HG02852 (cell line): ENCODE measurements around the gene SRSF9.
"Not testable (repeated sequence)": the region's sequence is repeated elsewhere in the genome, so short reads cannot be mapped to it uniquely, and the experiment has no call there.

Experiments
- ATAC-seq: cut with Tn5 transposase; IDR thresholded peaks from one replicate; pipeline ENCODE4 v1.9.1; 2021; ENCODE audit warnings: mild to moderate bottlenecking, moderate library complexity; ENCODE audit not compliant: unreplicated experiment

Gene SRSF9, protein sequence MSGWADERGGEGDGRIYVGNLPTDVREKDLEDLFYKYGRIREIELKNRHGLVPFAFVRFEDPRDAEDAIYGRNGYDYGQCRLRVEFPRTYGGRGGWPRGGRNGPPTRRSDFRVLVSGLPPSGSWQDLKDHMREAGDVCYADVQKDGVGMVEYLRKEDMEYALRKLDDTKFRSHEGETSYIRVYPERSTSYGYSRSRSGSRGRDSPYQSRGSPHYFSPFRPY

DNA sequence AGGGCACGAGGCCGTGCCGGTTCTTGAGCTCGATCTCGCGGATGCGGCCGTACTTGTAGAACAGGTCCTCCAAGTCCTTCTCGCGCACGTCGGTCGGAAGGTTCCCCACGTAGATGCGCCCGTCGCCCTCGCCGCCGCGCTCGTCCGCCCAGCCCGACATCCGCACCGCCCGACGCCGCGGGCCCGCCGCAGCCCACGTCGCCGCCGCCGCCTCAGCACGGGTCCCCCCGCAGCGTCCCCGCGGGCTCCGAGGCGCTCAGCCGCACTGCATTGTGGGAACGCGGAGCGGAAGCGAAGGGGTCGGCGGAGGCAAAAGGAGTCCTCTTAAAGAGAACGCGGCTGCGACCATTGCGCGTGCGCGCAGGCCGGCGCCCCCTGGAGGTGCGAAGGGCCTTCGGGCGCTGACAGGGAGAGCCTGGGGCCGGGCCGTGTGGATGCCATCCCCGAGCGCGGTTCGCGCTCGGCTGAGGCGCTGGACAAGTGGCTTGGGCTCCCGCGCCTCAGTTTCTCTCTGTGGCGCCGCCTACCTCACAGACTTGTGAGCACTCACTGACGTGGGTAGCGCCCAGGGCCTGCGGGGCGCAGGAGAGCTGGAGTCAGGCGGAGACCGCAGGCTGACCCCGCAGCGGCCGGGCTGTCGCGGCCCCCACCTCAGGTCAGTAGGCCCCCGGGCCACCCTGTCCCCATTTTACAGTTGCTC lies at the start of gene SRSF9:
Gene SRSF9 (minus strand): TSS at position 299 of the 700 bp plus-strand sequence. CDS start 139 bp downstream, at position 160.
- peak; percentile 88 for ATAC-seq

DNA sequence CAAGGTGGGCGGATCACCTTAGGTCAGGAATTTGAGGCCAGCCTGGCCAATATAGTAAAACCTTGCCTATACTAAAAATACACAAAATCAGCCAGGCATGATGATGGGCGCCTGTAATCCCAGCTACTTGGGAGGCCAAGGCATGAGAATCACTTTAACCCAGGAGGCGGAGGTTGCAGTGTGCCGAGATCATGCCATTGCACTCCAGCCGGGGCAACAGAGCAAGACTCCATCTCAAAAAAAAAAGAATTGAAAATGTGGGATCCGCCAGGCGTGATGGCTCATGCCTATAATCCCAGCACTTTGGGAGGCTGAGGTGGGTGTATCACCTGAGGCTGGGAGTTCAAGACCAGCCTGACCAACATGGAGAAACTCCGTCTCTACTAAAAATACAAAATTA lies 49.8 kb upstream of the SRSF9 start:
- not testable (repeated sequence) for ATAC-seq

- ATAC-seq = no peak
Observed at GRCh38 chr12:120515496-120515895, 45.9 kb upstream of the SRSF9 start.

DNA sequence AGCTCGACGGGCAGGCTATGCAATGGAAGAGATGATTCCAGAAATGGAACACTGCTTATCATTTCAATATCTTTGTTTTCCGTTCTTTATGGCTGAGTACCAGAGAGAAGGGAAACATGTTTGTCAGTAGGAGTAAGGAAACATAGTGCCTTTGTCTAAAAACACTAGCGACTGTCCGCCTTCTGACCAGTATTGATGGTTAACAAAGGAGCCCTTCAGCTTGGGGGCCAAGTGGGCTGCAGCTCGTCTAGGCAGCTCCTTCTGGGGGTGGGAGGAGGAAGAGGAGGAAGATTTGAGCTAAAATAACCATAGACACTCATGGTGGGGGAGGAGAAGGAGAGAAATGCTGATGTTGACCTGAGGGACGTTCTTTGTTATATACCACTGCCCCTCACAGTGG lies 44.5 kb upstream of the SRSF9 start:
- no peak for ATAC-seq

DNA sequence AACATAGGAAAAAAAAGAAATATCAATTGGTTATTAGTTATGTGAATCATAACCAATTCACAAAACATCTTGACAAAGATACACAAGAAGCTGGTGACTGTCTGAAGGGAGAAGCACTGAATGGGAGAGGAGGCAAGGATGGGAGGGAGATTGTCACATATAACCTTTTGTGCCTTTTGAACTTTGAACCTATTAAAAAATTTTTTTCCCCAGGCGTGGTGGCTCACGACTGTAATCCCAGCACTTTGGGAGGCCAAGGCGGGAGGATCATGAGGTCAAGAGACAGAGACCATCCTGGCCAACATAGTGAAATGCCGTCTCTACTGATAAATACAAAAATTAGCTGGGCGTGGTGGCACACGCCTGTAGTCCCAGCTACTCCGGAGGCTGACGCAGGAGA lies 39.0 kb upstream of the SRSF9 start:
- ATAC-seq = no peak

DNA sequence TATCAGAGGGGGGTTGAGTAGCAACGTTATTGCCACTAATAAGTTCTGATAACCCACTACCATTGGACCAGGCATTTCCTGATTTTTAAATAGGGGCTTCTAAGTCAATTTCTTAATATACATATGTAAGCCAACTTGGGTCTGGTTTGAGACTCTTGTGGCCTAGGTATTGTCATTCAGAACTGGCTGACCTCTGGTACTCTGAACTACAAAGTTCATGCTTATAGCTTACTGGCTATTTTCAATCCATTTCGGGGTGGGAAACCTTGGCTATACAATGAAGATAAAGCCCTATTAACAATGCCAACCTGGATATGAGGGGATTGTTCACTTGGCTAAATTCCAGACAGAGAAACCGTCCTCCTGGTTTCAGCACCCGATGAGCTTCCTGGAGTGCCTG lies 35.0 kb upstream of the SRSF9 start:
- ATAC-seq = no peak

GRCh38 chr12:120500581-120500980 lies 31.0 kb upstream of the SRSF9 start:
- no peak for ATAC-seq

DNA sequence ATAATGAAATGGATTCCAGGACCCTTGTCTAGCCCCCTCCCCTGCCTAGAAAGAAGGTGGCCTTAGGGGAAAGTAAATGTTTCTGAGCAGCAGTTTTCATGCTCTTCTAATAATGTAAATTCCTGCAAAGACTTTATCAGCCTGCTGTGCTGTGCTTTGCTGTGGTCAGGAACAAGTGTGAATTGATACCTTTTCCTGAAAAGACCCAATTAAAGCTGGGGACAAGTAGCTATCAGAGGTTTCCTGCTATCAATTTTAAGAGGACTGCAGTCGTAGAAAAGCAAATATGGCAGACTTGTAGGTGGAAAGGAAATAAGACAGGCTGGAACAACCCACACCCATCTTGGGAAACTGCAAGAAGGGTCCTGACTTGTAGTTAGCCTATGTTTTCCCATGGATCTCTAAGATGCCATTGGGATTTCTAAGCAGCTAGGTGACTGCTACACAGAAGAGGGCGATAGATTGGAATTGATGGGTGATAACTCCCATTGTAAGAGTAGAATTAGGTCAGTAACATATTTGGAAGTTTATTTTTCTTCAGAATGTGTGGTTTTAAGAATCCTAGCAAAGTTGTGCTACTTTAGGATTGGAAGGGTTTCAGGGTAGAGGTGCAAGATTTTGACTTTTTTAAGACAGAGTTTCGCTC lies 29.4 kb upstream of the SRSF9 start:
- ATAC-seq = no peak

DNA sequence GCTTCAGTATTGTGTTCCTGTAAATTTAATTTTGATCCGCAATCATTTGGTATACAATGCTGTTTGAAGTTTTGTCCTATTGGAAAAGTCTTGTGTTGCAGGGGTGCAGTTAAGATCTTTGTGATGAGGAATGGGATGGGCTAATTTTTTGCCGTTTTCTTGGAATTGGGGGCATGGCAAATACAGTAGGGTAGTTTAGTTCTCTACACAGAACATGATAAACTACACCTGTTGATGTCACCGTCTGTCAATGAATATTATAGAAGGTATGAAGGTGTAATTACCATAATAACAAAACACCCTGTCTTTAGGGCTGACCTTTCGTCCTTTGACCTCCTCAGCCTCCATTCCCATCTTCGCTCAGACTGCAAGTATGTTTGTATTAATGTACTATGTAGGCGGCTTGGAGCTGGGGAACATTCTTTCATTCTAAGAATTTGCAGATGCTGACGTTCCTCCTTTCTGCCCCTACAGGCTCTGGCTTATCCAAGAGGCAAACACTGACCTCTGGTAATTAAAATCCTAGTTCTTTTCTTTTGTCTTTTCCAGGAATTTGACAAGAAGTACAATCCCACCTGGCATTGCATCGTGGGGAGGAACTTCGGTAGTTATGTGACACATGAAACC lies 28.1 kb upstream of the SRSF9 start:
- ATAC-seq = no peak

GRCh38 chr12:120496413-120497340 lies 27.1 kb upstream of the SRSF9 start:
- ATAC-seq = no peak

GRCh38 chr12:120495731-120496412 lies 26.3 kb upstream of the SRSF9 start, which contains the start of gene DYNLL1:
DYNLL1 (plus strand) TSS chr12:120496113; CDS start chr12:120496422, 309 bp downstream.
- ATAC-seq = peak; percentile 94

DNA sequence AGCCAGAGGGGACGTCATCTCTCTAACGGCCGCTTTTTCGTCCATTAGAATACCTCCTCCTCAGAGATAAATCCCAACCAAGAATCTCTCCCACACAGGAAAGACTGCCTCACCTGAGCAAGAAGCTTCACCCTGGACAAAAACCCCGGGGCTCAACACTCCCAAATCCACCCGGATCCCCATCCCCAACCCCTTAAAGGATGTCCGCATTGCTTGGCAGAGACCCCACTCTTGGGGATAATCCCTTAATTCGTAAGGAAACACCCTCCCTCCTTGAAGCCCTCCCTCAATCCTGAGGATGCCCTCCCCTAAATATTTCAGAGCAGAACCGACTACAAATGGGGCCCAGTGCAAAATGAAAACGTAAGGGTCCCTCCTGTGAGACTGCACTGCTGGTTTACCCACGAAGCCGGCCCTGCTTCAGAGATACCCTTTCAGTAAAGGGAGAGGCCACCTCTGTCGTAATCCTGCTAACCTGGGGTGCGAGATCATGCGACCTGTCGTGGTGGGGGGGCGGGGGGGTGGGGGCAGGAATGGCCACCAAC lies 25.7 kb upstream of the SRSF9 start:
- ATAC-seq = peak; percentile 12

- ATAC-seq = no peak
Observed at GRCh38 chr12:120490833-120491512, 21.4 kb upstream of the SRSF9 start.

DNA sequence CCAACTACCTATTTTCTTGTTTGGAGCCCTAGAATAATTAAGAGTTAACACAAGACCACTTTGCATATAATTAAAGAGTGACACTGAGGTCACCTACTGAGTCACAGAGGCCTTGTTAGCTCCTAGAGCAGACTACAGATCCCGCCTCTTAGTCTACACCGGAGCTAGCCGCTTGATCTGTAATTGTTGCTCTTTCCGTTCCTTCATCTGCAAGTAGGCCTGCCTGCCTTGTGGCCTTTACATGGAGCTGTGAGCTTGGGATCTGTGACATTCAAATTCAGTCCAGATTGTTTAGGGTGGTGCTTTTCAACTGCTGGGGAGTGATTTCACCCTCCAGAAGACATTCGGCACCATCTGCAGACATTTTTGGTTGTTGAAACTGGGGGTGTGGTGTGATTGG lies 20.8 kb upstream of the SRSF9 start:
- ATAC-seq = no peak

GRCh38 chr12:120489018-120489417 lies 19.5 kb upstream of the SRSF9 start:
- ATAC-seq = no peak

GRCh38 chr12:120488057-120488640 lies 18.6 kb upstream of the SRSF9 start:
- no peak for ATAC-seq

- not testable (repeated sequence) for ATAC-seq
Observed at GRCh38 chr12:120487552-120487951, 18.0 kb upstream of the SRSF9 start.

GRCh38 chr12:120485961-120486881 lies 16.7 kb upstream of the SRSF9 start:
- no peak for ATAC-seq
